ENCODE results near the gene FADD.

Gene FADD

GRCh38 chr11:70206982-70207376 lies 3.9 kb downstream of the FADD start:
- Histone ChIP-seq H3K27me3 (replicated peaks) (no peaks in the 10 kb centered on the region), H3K27ac (no peak overlapping the region), H3K36me3 (replicated peaks) (peaks cover 30% of the 10 kb centered on the region), H3K4me3 (ENCODE audit: low read depth, low read length) (no peak overlapping the region)
- in situ Hi-C loops (cut with HindIII; ENCODE audit: low pct_ligation_motif_present, low sequenced_read_pairs), result no loop called here
- no peak for DNase-seq
- TF ChIP-seq CTCF (IDR thresholded peaks at IDR 0.05; ENCODE audit: low read depth, low read length, missing control alignments), result no peak

GRCh38 chr11:70207531-70208131 lies 4.5 kb downstream of the FADD start:
- no peak overlapping the region for H3K4me3 ChIP-seq (ENCODE audit: low read depth, low read length)
- DNase-seq, result no peak
- H3K36me3 ChIP-seq (replicated peaks), result peaks cover 30% of the 10 kb centered on the region
- H3K27ac ChIP-seq, result no peak overlapping the region
- TF ChIP-seq CTCF (IDR thresholded peaks at IDR 0.05; ENCODE audit: low read depth, low read length, missing control alignments), result no peak
- no peaks in the 10 kb centered on the region for H3K27me3 ChIP-seq (replicated peaks)
- in situ Hi-C loops (cut with HindIII; ENCODE audit: low pct_ligation_motif_present, low sequenced_read_pairs), result no loop called here

GRCh38 chr11:70209391-70209912 lies 6.4 kb downstream of the FADD start:
- Histone ChIP-seq H3K27me3 (replicated peaks) (no peaks in the 10 kb centered on the region), H3K27ac (peak overlapping the region; percentile 91), H3K4me3 (ENCODE audit: low read depth, low read length) (no peak overlapping the region), H3K36me3 (replicated peaks) (peaks cover 30% of the 10 kb centered on the region)
- in situ Hi-C loops (cut with HindIII; ENCODE audit: low pct_ligation_motif_present, low sequenced_read_pairs), result no loop called here
- TF ChIP-seq CTCF (IDR thresholded peaks at IDR 0.05; ENCODE audit: low read depth, low read length, missing control alignments), result no peak
- DNase-seq, result no peak

GRCh38 chr11:70210051-70210501 lies 7.0 kb downstream of the FADD start:
- peak; percentile 94 for DNase-seq
- Histone ChIP-seq H3K4me3 (ENCODE audit: low read depth, low read length) (no peak overlapping the region), H3K27me3 (replicated peaks) (no peaks in the 10 kb centered on the region), H3K27ac (peak overlapping the region; percentile 91), H3K36me3 (replicated peaks) (peaks cover 30% of the 10 kb centered on the region)
- TF ChIP-seq CTCF (IDR thresholded peaks at IDR 0.05; ENCODE audit: low read depth, low read length, missing control alignments), result no peak
- in situ Hi-C loops (cut with HindIII; ENCODE audit: low pct_ligation_motif_present, low sequenced_read_pairs), result no loop called here

- Histone ChIP-seq H3K4me3 (ENCODE audit: low read depth, low read length) (no peak overlapping the region), H3K27ac (peak overlapping the region; percentile 91), H3K27me3 (replicated peaks) (no peaks in the 10 kb centered on the region), H3K36me3 (replicated peaks) (peaks cover 27% of the 10 kb centered on the region)
- TF ChIP-seq CTCF (IDR thresholded peaks at IDR 0.05; ENCODE audit: low read depth, low read length, missing control alignments), result no peak
- peak; percentile 15 for DNase-seq
- in situ Hi-C loops (cut with HindIII; ENCODE audit: low pct_ligation_motif_present, low sequenced_read_pairs), result no loop called here
These were observed 7.4 kb downstream of the FADD start for GRCh38 chr11:70210530-70210929.

All from brain microvascular endothelial cell (primary cell).